Heart left ventricle (tissue), 16 donors: ENCODE results near the gene KITLG. TPM values are rescaled to one million over a fixed set of nuclear protein-coding genes. Genes with fewer than 3 reads are reported as not detected.
"Not testable (repeated sequence)": the region's sequence is repeated elsewhere in the genome, so short reads cannot be mapped to it uniquely, and the experiment has no call there.

Experiments
- ATAC-seq, 4 donors: fragments of 200-7000 bp; cut with Tn5 transposase; one replicate each; pipeline ENCODE4 v1.9.1; 2020 to 2022; ENCODE audit warnings: moderate library complexity in 4 of 4, mild to moderate bottlenecking in 3 of 4, moderate number of reproducible peaks in 1 of 4
- DNase-seq, 5 donors: peaks; one replicate each; pipeline ENCODE4 v3.0.0-alpha.2; 2020
- H3K27ac ChIP-seq, 12 donors: fragments of 200-600 bp; sonication (generic) in 4 of 12; one replicate each; pipeline versions ENCODE4 v1.5.0 to v1.8.0; 2016 to 2022; ENCODE audit warnings: mild to moderate bottlenecking in 2 of 12
- H3K27me3 ChIP-seq, 9 donors: fragments of 200-600 bp; sonication (generic) in 2 of 9; one replicate each; pipeline versions ENCODE4 v1.5.1 to v1.8.0; 2016 to 2022; ENCODE audit warnings: mild to moderate bottlenecking in 3 of 9
- H3K36me3 ChIP-seq, 9 donors: fragments of 200-600 bp; sonication (generic) in 2 of 9; one replicate each; pipeline versions ENCODE4 v1.5.0 to v1.8.0; 2018 to 2022; ENCODE audit warnings: mild to moderate bottlenecking in 2 of 9
- H3K4me1 ChIP-seq, 12 donors: fragments of 200-600 bp; sonication (generic) in 4 of 12; one replicate each; pipeline versions ENCODE4 v1.5.0 to v1.8.0; 2016 to 2022; ENCODE audit warnings: mild to moderate bottlenecking in 3 of 12
- H3K4me3 ChIP-seq, 12 donors: fragments of 200-600 bp; sonication (generic) in 4 of 12; one replicate each; pipeline versions ENCODE4 v1.5.0 to v1.8.0; 2017 to 2022; ENCODE audit warnings: mild to moderate bottlenecking in 9 of 12, moderate library complexity in 4 of 12
- H3K9me3 ChIP-seq, 12 donors: fragments of 200-600 bp; sonication (generic) in 4 of 12; one replicate each; pipeline versions ENCODE4 v1.5.0 to v1.8.0; 2016 to 2022; ENCODE audit warnings: mild to moderate bottlenecking in 1 of 12
- CTCF ChIP-seq, 12 donors: fragments of 200-600 bp; sonication (generic) in 4 of 12; IDR thresholded peaks; one replicate each; pipeline versions ENCODE4 v1.5.0 to v1.8.0; 2018 to 2022; ENCODE audit warnings: antibody characterized with exemption in 12 of 12, mild to moderate bottlenecking in 5 of 12
- POLR2A ChIP-seq, 2 donors: fragments of 450-650 bp; IDR thresholded peaks; one replicate each; pipeline ENCODE4 v1.6.1; 2017; ENCODE audit warnings: antibody characterized with exemption in 2 of 2, mild to moderate bottlenecking in 2 of 2, moderate library complexity in 2 of 2
- WGBS, 4 donors: extraction: QIAGEN DNeasy Blood & Tissue Kit in 2 of 4; methylation state at CpG; one replicate each; pipeline versions ENCODE4 v1.1.5 to v1.1.7; 2013 to 2018; 5-methylcytosine and 5-hydroxymethylcytosine counted together
- intact Hi-C, 10 donors: fragments of 100-400 bp; cut with DNase I; formaldehyde crosslinking; loops; one replicate each; pipeline versions ENCODE4 v1.11.1 to v1.14.2; 2022
- polyA plus RNA-seq, 2 donors: library from polyadenylated mRNA; stranded (reverse); fragments of 200-250 nt; gene quantifications; one replicate each; pipeline ENCODE4 v1.2.3, GENCODE V29; 2013
- total RNA-seq, 9 donors: library from RNA; depleted of rRNA in 2 of 9; stranded (reverse); fragments of >200 nt in 2 of 9; fragmentation: NEBNext Ultra II Directional in 3 of 9; extraction: Animal tissue kit (Norgen Biotek cat#: 25700) in 3 of 9; gene quantifications; one replicate each; pipeline versions ENCODE4 v1.1.0 to v1.2.4, GENCODE V29; 2016 to 2023
- donor health status: ischemic (EF 13 %, LVEDD 7.1; RV severe dilation, severe dysfunction).
- donor health status: healthy with polysubstance abuse.
- donor health status: DM: no; HTN: yes; CAD: no.
- donor health status: DM: no; HTN: no; CAD: no.
- donor health status: ischemic (EF 25% LVEDD 6.9; RV normal size, moderate dysfunction).
- donor health status: ischemic (EF 25% LVEDD 5.7; RV mildly dilated, moderate dysfunction).
- donor health status: healthy.
- donor health status: DM: yes; HTN: yes; CAD: no.
- donor health status: ischemic (EF 35%, LVEDD 5.7; RV mildly dilated, moderate dysfunction).
- donor health status: nonischemic (EF 11% LVEDD 7.7; RV severe dilation, severe dysfunction).
- donor health status: DM: yes; HTN: yes; CAD: no.
- donor health status: PGD.
- donor health status: ischemic (EF 29% LVEDD 5.4; RV normal size, mild dysfunction).
- donor health status: nonischemic (EF 23%, LVEDD 6.1; RV moderate dilation, normal function).

KITLG gene
- total and polyA plus RNA-seq, 11 donors, result 3.1 to 15.3 (median 9.3) TPM

- TF ChIP-seq POLR2A (IDR thresholded peaks at IDR 0.05) (no peak), CTCF (IDR thresholded peaks at IDR 0.05) (no peak)
- intact Hi-C loops, result loop anchor here in 1 of 10 donors (5.0 kb wide), 1 partner anchor 306 kb away; no protein-coding TSS in a partner anchor
- H3K4me3 ChIP-seq, result no peak overlapping the region
- no peak overlapping the region for H3K27ac ChIP-seq
- WGBS, 4 donors, result 85 to 89% (median 85%) methylated on average over 4 of the region's 4 CpGs
- peak in 2 of 4 donors; percentile 74 to 87 for ATAC-seq
- peaks cover 0 to 8% (median 0%) of the 10 kb centered on the region in 12 donors for H3K4me1 ChIP-seq
- DNase-seq, result peak in 1 of 5 donors; percentile 32
- H3K9me3 ChIP-seq, result peaks cover 0 to 3% (median 0%) of the 10 kb centered on the region in 12 donors
- H3K27me3 ChIP-seq, result no peaks in the 10 kb centered on the region
- H3K36me3 ChIP-seq, result no peaks in the 10 kb centered on the region
Observed at GRCh38 chr12:88471331-88472045, 108.8 kb downstream of the KITLG start.

GRCh38 chr12:88469154-88469553 is 111.1 kb downstream of the KITLG start:
- peaks cover 0 to 10% (median 0%) of the 10 kb centered on the region in 12 donors for H3K9me3 ChIP-seq
- H3K27me3 ChIP-seq, result no peaks in the 10 kb centered on the region
- H3K4me1 ChIP-seq, result peaks cover 0 to 8% (median 0%) of the 10 kb centered on the region in 12 donors
- H3K27ac ChIP-seq, result peak overlapping the region in 2 of 12 donors; percentile 10 to 29
- TF ChIP-seq CTCF (IDR thresholded peaks at IDR 0.05), result no peak
- no peak for TF ChIP-seq POLR2A (IDR thresholded peaks at IDR 0.05)
- H3K4me3 ChIP-seq, result no peak overlapping the region
- DNase-seq (no peak), ATAC-seq (peak in 2 of 4 donors; percentile 32 to 36)
- 50 to 66% (median 59%) methylated on average over 1 of the region's 1 CpG for WGBS, 4 donors
- intact Hi-C loops, result no loop called here
- no peaks in the 10 kb centered on the region for H3K36me3 ChIP-seq

GRCh38 chr12:88468581-88468980 is 111.7 kb downstream of the KITLG start:
- Histone ChIP-seq H3K36me3 (no peaks in the 10 kb centered on the region), H3K27me3 (no peaks in the 10 kb centered on the region), H3K27ac (peak overlapping the region in 1 of 12 donors; percentile 10), H3K4me3 (no peak overlapping the region), H3K4me1 (peaks cover 0 to 8% (median 0%) of the 10 kb centered on the region in 12 donors), H3K9me3 (peaks cover 0 to 10% (median 0%) of the 10 kb centered on the region in 12 donors)
- DNase-seq (no peak), ATAC-seq (no peak)
- WGBS, 4 donors, result 69 to 80% (median 77%) methylated on average over 1 of the region's 1 CpG
- TF ChIP-seq CTCF (IDR thresholded peaks at IDR 0.05) (no peak), POLR2A (IDR thresholded peaks at IDR 0.05) (no peak)
- intact Hi-C loops, result no loop called here

- WGBS, 4 donors, result 93 to 100% (median 96%) methylated on average over 5 to 10 of the region's 10 CpGs
- H3K27me3 ChIP-seq, DNase-seq, ATAC-seq, intact Hi-C loops, H3K4me1 ChIP-seq, H3K27ac ChIP-seq, H3K36me3 ChIP-seq, H3K4me3 ChIP-seq: not testable (repeated sequence)
- peaks cover 0 to 10% (median 0%) of the 10 kb centered on the region in 12 donors for H3K9me3 ChIP-seq
Observed at GRCh38 chr12:88466708-88467107, 113.6 kb downstream of the KITLG start.
